HG03064 (cell line): ENCODE results near the gene IL1A.

Experiments
- ATAC-seq: cut with Tn5 transposase; IDR thresholded peaks from one replicate; pipeline ENCODE4 v1.9.1; 2021; ENCODE audit warnings: low read depth; ENCODE audit not compliant: unreplicated experiment

Gene IL1A

GRCh38 chr2:112765251-112765650, 19.0 kb downstream of the IL1A start:
- no peak for ATAC-seq

- ATAC-seq, result peak; percentile 97
Measured at GRCh38 chr2:112764071-112765044, 19.9 kb downstream of the IL1A start, which contains the start of gene CKAP2L. Gene CKAP2L (minus strand): TSS chr2:112764609. CDS start chr2:112764598, 11 bp downstream.

- no peak for ATAC-seq
Measured at GRCh38 chr2:112762276-112762675, 22.0 kb downstream of the IL1A start.

- no peak for ATAC-seq
Measured at GRCh38 chr2:112760149-112760548, 24.1 kb downstream of the IL1A start.

- ATAC-seq, result no peak
Measured at GRCh38 chr2:112758711-112759110, 25.6 kb downstream of the IL1A start.

GRCh38 chr2:112757265-112757664, 27.0 kb downstream of the IL1A start:
- no peak for ATAC-seq

- no peak for ATAC-seq
Measured at GRCh38 chr2:112756207-112756606, 28.1 kb downstream of the IL1A start.

GRCh38 chr2:112755444-112755843, 28.8 kb downstream of the IL1A start:
- no peak for ATAC-seq

- no peak for ATAC-seq
Measured at GRCh38 chr2:112754564-112754963, 29.7 kb downstream of the IL1A start.

- ATAC-seq, result no peak
Measured at GRCh38 chr2:112752667-112753066, 31.6 kb downstream of the IL1A start.

GRCh38 chr2:112751451-112752197, 32.7 kb downstream of the IL1A start:
- no peak for ATAC-seq

GRCh38 chr2:112750560-112750843, 33.8 kb downstream of the IL1A start:
- ATAC-seq, result no peak

- ATAC-seq, result no peak
Measured at GRCh38 chr2:112749755-112750559, 34.3 kb downstream of the IL1A start.

GRCh38 chr2:112740527-112740926, 43.8 kb downstream of the IL1A start:
- no peak for ATAC-seq

- ATAC-seq, result no peak
Measured at GRCh38 chr2:112737542-112738232, 46.6 kb downstream of the IL1A start.

- ATAC-seq, result no peak
Measured at GRCh38 chr2:112733871-112734270, 50.4 kb downstream of the IL1A start.

GRCh38 chr2:112733456-112733855, 50.8 kb downstream of the IL1A start:
- ATAC-seq, result no peak

GRCh38 chr2:112731479-112731878, 52.8 kb downstream of the IL1A start:
- no peak for ATAC-seq

GRCh38 chr2:112730791-112731190, 53.5 kb downstream of the IL1A start:
- no peak for ATAC-seq

GRCh38 chr2:112730216-112730615, 54.1 kb downstream of the IL1A start:
- ATAC-seq, result no peak
